ENCODE measurements around the gene SERINC1.
"Not testable (repeated sequence)": the region's sequence is repeated elsewhere in the genome, so short reads cannot be mapped to it uniquely, and the experiment has no call there.

The SERINC1 gene

GRCh38 chr6:122471107-122472021 lies at the start of gene SERINC1:
Gene SERINC1, minus strand, starts transcription at chr6:122471807. Its CDS starts 70 bp downstream, at chr6:122471737.
- DNase-seq (ENCODE audit: low read depth in 2 of 2) = peak; percentile 80 to 89

- no peak for DNase-seq (ENCODE audit: low read depth in 2 of 2)
These were observed 39.8 kb upstream of the SERINC1 start for GRCh38 chr6:122511193-122511924.

GRCh38 chr6:122505170-122505569 lies 33.6 kb upstream of the SERINC1 start:
- DNase-seq (ENCODE audit: low read depth in 2 of 2) = not testable (repeated sequence)

GRCh38 chr6:122501475-122501874 lies 29.9 kb upstream of the SERINC1 start:
- no peak for DNase-seq (ENCODE audit: low read depth in 2 of 2)

- DNase-seq (ENCODE audit: low read depth in 2 of 2) = no peak
These were observed 24.0 kb upstream of the SERINC1 start for GRCh38 chr6:122495612-122496011.

- no peak for DNase-seq (ENCODE audit: low read depth in 2 of 2)
These were observed 23.2 kb upstream of the SERINC1 start for GRCh38 chr6:122494665-122495272.

- peak; percentile 39 to 40 for DNase-seq (ENCODE audit: low read depth in 2 of 2)
These were observed 20.4 kb upstream of the SERINC1 start for GRCh38 chr6:122491919-122492555.

- no peak for DNase-seq (ENCODE audit: low read depth in 2 of 2)
These were observed 19.0 kb upstream of the SERINC1 start for GRCh38 chr6:122490607-122491006.

GRCh38 chr6:122484760-122485159 lies 13.2 kb upstream of the SERINC1 start:
- DNase-seq (ENCODE audit: low read depth in 2 of 2) = no peak

- DNase-seq (ENCODE audit: low read depth in 2 of 2) = no peak
These were observed 11.1 kb upstream of the SERINC1 start for GRCh38 chr6:122482750-122483080.

GRCh38 chr6:122476131-122476530 lies 4.5 kb upstream of the SERINC1 start:
- no peak for DNase-seq (ENCODE audit: low read depth in 2 of 2)

- DNase-seq (ENCODE audit: low read depth in 2 of 2) = no peak
These were observed 374 bp upstream of the SERINC1 start for GRCh38 chr6:122472022-122472340.

GRCh38 chr6:122461885-122462284 lies 9.7 kb downstream of the SERINC1 start:
- no peak for DNase-seq (ENCODE audit: low read depth in 2 of 2)

- DNase-seq (ENCODE audit: low read depth in 2 of 2) = not testable (repeated sequence)
These were observed 11.7 kb downstream of the SERINC1 start for GRCh38 chr6:122459865-122460416.

GRCh38 chr6:122459240-122459639 lies 12.4 kb downstream of the SERINC1 start:
- no peak for DNase-seq (ENCODE audit: low read depth in 2 of 2)

- DNase-seq (ENCODE audit: low read depth in 2 of 2) = no peak
These were observed 13.5 kb downstream of the SERINC1 start for GRCh38 chr6:122458087-122458486.

- DNase-seq (ENCODE audit: low read depth in 2 of 2) = not testable (repeated sequence)
These were observed 16.5 kb downstream of the SERINC1 start for GRCh38 chr6:122455116-122455515.

GRCh38 chr6:122454673-122455072 lies 16.9 kb downstream of the SERINC1 start:
- no peak for DNase-seq (ENCODE audit: low read depth in 2 of 2)

- DNase-seq (ENCODE audit: low read depth in 2 of 2) = no peak
These were observed 19.1 kb downstream of the SERINC1 start for GRCh38 chr6:122452509-122452908.

- DNase-seq (ENCODE audit: low read depth in 2 of 2) = no peak
These were observed 22.5 kb downstream of the SERINC1 start for GRCh38 chr6:122449069-122449468.

GRCh38 chr6:122445274-122445673 lies 26.3 kb downstream of the SERINC1 start:
- DNase-seq (ENCODE audit: low read depth in 2 of 2) = no peak

- no peak for DNase-seq (ENCODE audit: low read depth in 2 of 2)
These were observed 32.6 kb downstream of the SERINC1 start for GRCh38 chr6:122438975-122439374.
